Mesenchymal stem cell (in vitro differentiated cells and primary cell): ENCODE measurements around the gene YJEFN3.

Experiments
- DNase-seq: peaks from one replicate; pipeline ENCODE4 v3.0.0-alpha.2; 2013
- H2AFZ ChIP-seq: one replicate; pipeline ENCODE4 v1.6.1; 2013; ENCODE audit warnings: low read depth, mild to moderate bottlenecking, control low read depth, inconsistent platforms, low read length, moderate library complexity
- H2AK5ac ChIP-seq: 2 replicates; pipeline ENCODE4 v1.6.1; 2013; ENCODE audit warnings: low read length, moderate library complexity, mild to moderate bottlenecking, inconsistent platforms; ENCODE audit not compliant: severe bottlenecking
- H2BK120ac ChIP-seq: one replicate; pipeline ENCODE4 v1.6.1; 2013; ENCODE audit warnings: low read depth, mild to moderate bottlenecking, inconsistent platforms, low read length, moderate library complexity
- H2BK12ac ChIP-seq, 2 experiments: one replicate each; pipeline ENCODE4 v1.6.1; 2013; ENCODE audit warnings: inconsistent platforms in 2 of 2, low read length in 2 of 2, mild to moderate bottlenecking in 2 of 2, moderate library complexity in 2 of 2, control low read depth in 1 of 2
- H2BK15ac ChIP-seq: one replicate; pipeline ENCODE4 v1.6.1; 2013; ENCODE audit warnings: mild to moderate bottlenecking, low read depth, inconsistent platforms; ENCODE audit not compliant: poor library complexity, severe bottlenecking
- H2BK5ac ChIP-seq: 2 replicates; pipeline ENCODE4 v1.6.1; 2013; ENCODE audit warnings: low read depth, mild to moderate bottlenecking, low read length, control low read depth, inconsistent platforms; ENCODE audit not compliant: poor library complexity, severe bottlenecking
- H3K14ac ChIP-seq, 2 experiments: one replicate each; pipeline ENCODE4 v1.6.1; 2013; ENCODE audit warnings: inconsistent platforms in 2 of 2, low read length in 2 of 2, control low read depth in 1 of 2, mild to moderate bottlenecking in 1 of 2, moderate library complexity in 1 of 2
- H3K18ac ChIP-seq, 2 experiments: one replicate each; pipeline ENCODE4 v1.6.1; 2013; ENCODE audit warnings: inconsistent platforms in 2 of 2, low read length in 2 of 2, control low read depth in 1 of 2, low read depth in 1 of 2, mild to moderate bottlenecking in 1 of 2
- H3K23ac ChIP-seq, 2 experiments: one replicate each; pipeline ENCODE4 v1.6.1; 2013; ENCODE audit warnings: inconsistent platforms in 2 of 2, low read length in 2 of 2, mild to moderate bottlenecking in 2 of 2, moderate library complexity in 2 of 2, control low read depth in 1 of 2
- H3K27ac ChIP-seq: 2 replicates; pipeline ENCODE4 v1.5.1; 2013; ENCODE audit warnings: mild to moderate bottlenecking, moderate library complexity, low read length, control low read depth, inconsistent platforms; ENCODE audit not compliant: poor library complexity, severe bottlenecking
- H3K27me3 ChIP-seq, 2 experiments: 2 replicates each; pipeline versions ENCODE4 v1.6.1 to v1.7.0; 2013; ENCODE audit warnings: low read length in 2 of 2, mild to moderate bottlenecking in 2 of 2, moderate library complexity in 2 of 2, control low read depth in 1 of 2, inconsistent platforms in 1 of 2; ENCODE audit not compliant: control insufficient read depth in 1 of 2, insufficient read depth in 1 of 2
- H3K36me3 ChIP-seq, 2 experiments: 2 replicates each; pipeline versions ENCODE4 v1.6.1 to v1.7.0; 2013; ENCODE audit warnings: low read length in 2 of 2, control low read depth in 1 of 2, inconsistent platforms in 1 of 2, low read depth in 1 of 2, mild to moderate bottlenecking in 1 of 2; ENCODE audit not compliant: insufficient read depth in 2 of 2, control insufficient read depth in 1 of 2
- H3K4ac ChIP-seq, 2 experiments: one replicate each; pipeline ENCODE4 v1.6.1; 2013; ENCODE audit warnings: inconsistent platforms in 2 of 2, low read length in 2 of 2, mild to moderate bottlenecking in 2 of 2, moderate library complexity in 2 of 2, control low read depth in 1 of 2, low read depth in 1 of 2
- H3K4me1 ChIP-seq: 2 replicates; pipeline ENCODE4 v1.6.1; 2013; ENCODE audit warnings: low read depth, low read length, control low read depth; ENCODE audit not compliant: control insufficient read depth, insufficient read depth
- H3K4me2 ChIP-seq: 2 replicates; pipeline ENCODE4 v1.6.1; 2013; ENCODE audit warnings: low read length, mild to moderate bottlenecking, inconsistent platforms; ENCODE audit not compliant: poor library complexity, severe bottlenecking
- H3K4me3 ChIP-seq, 2 experiments: 2 replicates each; pipeline versions ENCODE4 v1.5.1 to v1.7.0; 2013; ENCODE audit warnings: low read length in 2 of 2, mild to moderate bottlenecking in 2 of 2, control low read depth in 1 of 2, low read depth in 1 of 2; ENCODE audit not compliant: insufficient read depth in 1 of 2
- H3K79me1 ChIP-seq: replicated peaks from 2 replicates; pipeline ENCODE4 v1.6.1; 2013; ENCODE audit warnings: mild to moderate bottlenecking, control low read depth, low read length, inconsistent platforms; ENCODE audit not compliant: poor library complexity, severe bottlenecking
- H3K9ac ChIP-seq: 2 replicates; pipeline ENCODE4 v1.7.0; 2013; ENCODE audit warnings: mild to moderate bottlenecking, low read length, moderate library complexity
- H3K9me3 ChIP-seq: 2 replicates; pipeline ENCODE4 v1.7.0; 2013; ENCODE audit warnings: mild to moderate bottlenecking, low read length; ENCODE audit not compliant: control insufficient read depth
- H4K8ac ChIP-seq: one replicate; pipeline ENCODE4 v1.6.1; 2013; ENCODE audit warnings: inconsistent platforms, mild to moderate bottlenecking, low read length, moderate library complexity
- H4K91ac ChIP-seq: one replicate; pipeline ENCODE4 v1.6.1; 2013; ENCODE audit warnings: mild to moderate bottlenecking, low read length, inconsistent platforms
- WGBS: methylation state at CpG from one replicate; pipeline ENCODE4 v1.1.7; 2013; ENCODE audit warnings: mixed read lengths; 5-methylcytosine and 5-hydroxymethylcytosine counted together

Gene YJEFN3

GRCh38 chr19:19538061-19538784 is 9.5 kb downstream of the YJEFN3 start, which contains the start of gene CILP2:
TSS of gene CILP2 (plus strand) at chr19:19538265. CDS start at chr19:19538350, 85 bp downstream.
- Histone ChIP-seq H3K27ac (no peak within 1 kb of the TSS), H4K8ac (no peak within 1 kb of the TSS), H2AK5ac (no peak within 1 kb of the TSS), H3K9me3 (no peaks in the 10 kb centered on the region), H4K91ac (no peak within 1 kb of the TSS), H3K36me3 (peaks cover 0 to 10% of the 10 kb centered on the region in 2 experiments), H2BK12ac (no peak within 1 kb of the TSS), H3K23ac (no peak within 1 kb of the TSS), H3K14ac (no peak within 1 kb of the TSS), H2BK5ac (no peak within 1 kb of the TSS), H3K4me3 (peak within 1 kb of the TSS; percentile 5 to 47), H3K18ac (no peak within 1 kb of the TSS), H3K9ac (no peak within 1 kb of the TSS), H2BK120ac (no peak within 1 kb of the TSS), H3K79me1 (no peaks in the 10 kb centered on the region), H3K4ac (no peak within 1 kb of the TSS), H2BK15ac (no peak within 1 kb of the TSS), H3K4me2 (peak within 1 kb of the TSS; percentile 62), H2AFZ (no peak within 1 kb of the TSS), H3K4me1 (peaks cover 14% of the 10 kb centered on the region), H3K27me3 (peaks cover 7 to 54% of the 10 kb centered on the region in 2 experiments)
- WGBS = 12% methylated on average over 55 of the region's 56 CpGs
- no peak for DNase-seq

GRCh38 chr19:19538785-19539166 is 10.1 kb downstream of the YJEFN3 start:
- no peak overlapping the region for H4K8ac ChIP-seq
- H3K4me2 ChIP-seq = no peak overlapping the region
- no peak overlapping the region for H2AFZ ChIP-seq
- no peaks in the 10 kb centered on the region for H3K9me3 ChIP-seq
- H2BK12ac ChIP-seq = no peak overlapping the region
- WGBS = 63% methylated on average over 7 of the region's 7 CpGs
- no peak overlapping the region for H3K18ac ChIP-seq
- DNase-seq = no peak
- no peaks in the 10 kb centered on the region for H3K79me1 ChIP-seq
- H3K36me3 ChIP-seq = peaks cover 0 to 10% of the 10 kb centered on the region in 2 experiments
- no peak overlapping the region for H2AK5ac ChIP-seq
- no peak overlapping the region for H3K27ac ChIP-seq
- H3K9ac ChIP-seq = no peak overlapping the region
- H4K91ac ChIP-seq = no peak overlapping the region
- no peak overlapping the region for H3K23ac ChIP-seq
- no peak overlapping the region for H2BK15ac ChIP-seq
- H3K27me3 ChIP-seq = peaks cover 7 to 59% of the 10 kb centered on the region in 2 experiments
- H3K4me1 ChIP-seq = peaks cover 14% of the 10 kb centered on the region
- no peak overlapping the region for H2BK120ac ChIP-seq
- H3K4ac ChIP-seq = no peak overlapping the region
- no peak overlapping the region for H2BK5ac ChIP-seq
- H3K14ac ChIP-seq = no peak overlapping the region
- peak overlapping the region in 1 of 2 experiments; percentile 47 for H3K4me3 ChIP-seq

- Histone ChIP-seq H4K8ac (no peak overlapping the region), H3K4me1 (peaks cover 14% of the 10 kb centered on the region), H3K27ac (no peak overlapping the region), H4K91ac (no peak overlapping the region), H3K23ac (no peak overlapping the region), H3K4me3 (no peak overlapping the region), H3K9ac (no peak overlapping the region), H2AFZ (no peak overlapping the region), H3K9me3 (no peaks in the 10 kb centered on the region), H3K27me3 (peaks cover 7 to 66% of the 10 kb centered on the region in 2 experiments), H2AK5ac (no peak overlapping the region), H3K14ac (no peak overlapping the region), H3K79me1 (no peaks in the 10 kb centered on the region), H3K4ac (no peak overlapping the region), H3K4me2 (no peak overlapping the region), H2BK5ac (no peak overlapping the region), H2BK120ac (no peak overlapping the region), H3K18ac (no peak overlapping the region), H2BK12ac (no peak overlapping the region), H2BK15ac (no peak overlapping the region), H3K36me3 (peaks cover 0 to 15% of the 10 kb centered on the region in 2 experiments)
- WGBS = 87% methylated on average over 19 of the region's 19 CpGs
- no peak for DNase-seq
Observed at GRCh38 chr19:19539698-19540063, 11.0 kb downstream of the YJEFN3 start.

GRCh38 chr19:19540064-19540714 is 11.5 kb downstream of the YJEFN3 start:
- H2BK120ac ChIP-seq = no peak overlapping the region
- H3K4me2 ChIP-seq = no peak overlapping the region
- WGBS = 55% methylated on average over 67 of the region's 74 CpGs
- H3K23ac ChIP-seq = no peak overlapping the region
- H3K4me3 ChIP-seq = no peak overlapping the region
- no peak overlapping the region for H3K4ac ChIP-seq
- peak; percentile 38 for DNase-seq
- no peak overlapping the region for H4K8ac ChIP-seq
- H3K79me1 ChIP-seq = no peaks in the 10 kb centered on the region
- H3K14ac ChIP-seq = no peak overlapping the region
- no peak overlapping the region for H2BK15ac ChIP-seq
- peaks cover 7 to 66% of the 10 kb centered on the region in 2 experiments for H3K27me3 ChIP-seq
- no peak overlapping the region for H2BK12ac ChIP-seq
- H3K36me3 ChIP-seq = peaks cover 0 to 16% of the 10 kb centered on the region in 2 experiments
- no peak overlapping the region for H3K18ac ChIP-seq
- peaks cover 14% of the 10 kb centered on the region for H3K4me1 ChIP-seq
- no peak overlapping the region for H2AK5ac ChIP-seq
- H3K9me3 ChIP-seq = no peaks in the 10 kb centered on the region
- H2AFZ ChIP-seq = no peak overlapping the region
- no peak overlapping the region for H3K27ac ChIP-seq
- H3K9ac ChIP-seq = no peak overlapping the region
- no peak overlapping the region for H4K91ac ChIP-seq
- no peak overlapping the region for H2BK5ac ChIP-seq
